NCI-H345 treated with DMSO at 0.1 percent for 48 hours (cell line): ENCODE measurements around the gene MCRIP1.

ENCODE experiments used
- DNase-seq: peaks from one replicate; lab custom pipeline; 2025; ENCODE audit not compliant: unreplicated experiment; lab: John Stamatoyannopoulos, UW

MCRIP1 gene

GRCh38 chr17:81821603-81822311 lies 11.3 kb downstream of the MCRIP1 start:
- peak; percentile 36 for DNase-seq

- no peak for DNase-seq
These were observed 11.9 kb downstream of the MCRIP1 start for GRCh38 chr17:81821147-81821546.

GRCh38 chr17:81819708-81820107 lies 13.4 kb downstream of the MCRIP1 start:
- DNase-seq, result no peak

GRCh38 chr17:81817758-81818147 lies 15.3 kb downstream of the MCRIP1 start:
- no peak for DNase-seq

GRCh38 chr17:81815646-81815986 lies 17.5 kb downstream of the MCRIP1 start:
- no peak for DNase-seq

- DNase-seq, result no peak
These were observed 18.1 kb downstream of the MCRIP1 start for GRCh38 chr17:81814748-81815645.

GRCh38 chr17:81813861-81814683 lies 19.0 kb downstream of the MCRIP1 start:
- no peak for DNase-seq

GRCh38 chr17:81813371-81813684 lies 19.8 kb downstream of the MCRIP1 start:
- no peak for DNase-seq

GRCh38 chr17:81812571-81813370 lies 20.3 kb downstream of the MCRIP1 start:
- DNase-seq, result no peak

GRCh38 chr17:81811705-81812570 lies 21.2 kb downstream of the MCRIP1 start:
- no peak for DNase-seq

- DNase-seq, result no peak
These were observed 22.0 kb downstream of the MCRIP1 start for GRCh38 chr17:81810892-81811704.

- DNase-seq, result no peak
These were observed 22.6 kb downstream of the MCRIP1 start for GRCh38 chr17:81810476-81810875.

- DNase-seq, result no peak
These were observed 23.5 kb downstream of the MCRIP1 start for GRCh38 chr17:81809556-81809998.

- DNase-seq, result peak; percentile 6
These were observed 24.1 kb downstream of the MCRIP1 start for GRCh38 chr17:81808778-81809555.

GRCh38 chr17:81807839-81808238 lies 25.3 kb downstream of the MCRIP1 start:
- DNase-seq, result no peak

GRCh38 chr17:81807210-81807719 lies 25.8 kb downstream of the MCRIP1 start:
- DNase-seq, result no peak

- DNase-seq, result no peak
These were observed 26.5 kb downstream of the MCRIP1 start for GRCh38 chr17:81806461-81807209.
